ENCODE results near the gene HCST.
A peak's percentile ranks its signal among the peaks of the same experiment; 100 is the strongest.

Gene HCST, protein sequence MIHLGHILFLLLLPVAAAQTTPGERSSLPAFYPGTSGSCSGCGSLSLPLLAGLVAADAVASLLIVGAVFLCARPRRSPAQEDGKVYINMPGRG

DNA sequence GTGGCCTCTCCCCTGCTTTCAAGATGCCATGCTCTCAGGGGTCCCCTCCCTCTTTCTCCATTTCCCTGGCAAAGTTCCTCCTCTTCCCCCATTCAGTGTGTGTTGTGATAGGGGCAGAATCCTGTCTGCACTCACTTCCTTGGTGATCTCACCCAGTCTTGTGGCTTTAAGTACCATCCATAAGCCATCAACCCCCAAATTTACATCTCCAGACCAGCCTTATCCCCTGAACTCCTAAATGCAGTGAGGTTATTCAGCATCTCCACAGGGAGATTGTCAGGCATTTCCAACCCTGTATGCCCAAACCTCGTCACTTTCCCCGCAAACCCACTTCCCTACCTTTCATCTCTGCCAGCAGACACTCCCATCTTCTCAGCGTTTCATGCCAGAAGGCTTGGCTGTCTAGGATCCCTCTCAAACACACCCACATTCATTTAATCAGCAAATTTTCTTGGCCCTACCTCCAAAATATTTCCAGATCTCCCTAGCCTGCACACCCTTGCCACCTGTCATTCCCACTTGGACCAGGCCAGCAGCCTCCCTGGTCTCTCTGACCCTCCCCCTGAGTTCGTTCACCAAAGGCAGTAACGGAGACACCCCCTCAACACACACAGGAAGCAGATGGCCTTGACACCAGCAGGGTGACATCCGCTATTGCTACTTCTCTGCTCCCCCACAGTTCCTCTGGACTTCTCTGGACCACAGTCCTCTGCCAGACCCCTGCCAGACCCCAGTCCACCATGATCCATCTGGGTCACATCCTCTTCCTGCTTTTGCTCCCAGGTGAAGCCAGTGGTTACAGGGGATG, at the start of gene HCST:
HCST (plus strand) TSS at position 676 of the 808 bp plus-strand sequence; CDS start at position 741, 65 bp downstream.
- peaks cover 48% of the 10 kb centered on the region for H3K36me3 Mint-ChIP-seq (ENCODE audit: insufficient read depth)
- H3K4me3 Mint-ChIP-seq = peak within 1 kb of the TSS; percentile 100
- H3K4me1 Mint-ChIP-seq = peaks cover 66% of the 10 kb centered on the region
- ATAC-seq (replicated peaks; ENCODE audit: extremely low read depth, poor library complexity, severe bottlenecking) (peak; percentile 29), DNase-seq (ENCODE audit: low spot score in 2 of 2) (no peak)
- peak within 1 kb of the TSS; percentile 99 for H3K27ac Mint-ChIP-seq (ENCODE audit: low read depth)
- H3K9me3 Mint-ChIP-seq = no peaks in the 10 kb centered on the region
- no peaks in the 10 kb centered on the region for H3K27me3 Mint-ChIP-seq

DNA sequence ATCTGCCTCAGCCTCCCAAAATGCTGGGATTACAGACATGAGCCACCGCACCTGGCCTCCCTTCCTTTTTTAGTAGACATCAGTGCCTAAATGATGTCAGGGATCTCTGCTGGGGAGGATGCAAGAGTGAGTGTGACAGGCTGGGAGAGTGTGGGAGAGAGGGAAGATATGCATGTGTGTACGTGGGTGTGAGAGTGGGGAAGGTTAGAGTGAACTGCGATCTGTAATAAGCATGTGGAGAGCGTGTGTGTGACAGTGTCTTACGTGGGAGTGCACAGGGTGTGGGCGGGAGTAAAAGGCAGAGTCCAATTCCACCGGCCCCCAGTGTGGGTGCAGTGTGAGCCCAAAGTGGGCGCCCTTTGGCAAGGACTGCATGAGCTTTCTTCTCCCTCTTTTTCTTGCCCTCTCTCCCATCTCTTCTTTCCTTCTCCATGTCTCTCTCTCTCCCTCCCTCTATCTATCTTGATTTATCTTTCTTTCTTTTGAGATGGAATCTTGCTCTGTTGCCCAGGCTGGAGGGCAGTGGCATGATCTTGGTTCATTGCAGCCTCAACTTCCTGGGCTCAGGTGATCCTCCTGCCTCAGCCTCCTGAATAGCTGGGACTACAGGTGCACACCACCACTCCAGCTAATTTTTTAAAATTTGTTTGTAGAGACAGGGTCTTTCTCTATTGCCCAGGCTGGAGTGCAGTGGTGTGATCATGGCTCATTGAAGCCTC, 49.1 kb upstream of the HCST start:
- DNase-seq (ENCODE audit: low spot score in 2 of 2) (no peak), ATAC-seq (replicated peaks; ENCODE audit: extremely low read depth, poor library complexity, severe bottlenecking) (no peak)
- Mint-ChIP-seq H3K36me3 (ENCODE audit: insufficient read depth) (no peaks in the 10 kb centered on the region), H3K27ac (ENCODE audit: low read depth) (no peak overlapping the region), H3K4me1 (peaks cover 6% of the 10 kb centered on the region), H3K9me3 (no peaks in the 10 kb centered on the region), H3K4me3 (no peak overlapping the region), H3K27me3 (peaks cover 73% of the 10 kb centered on the region)

DNA sequence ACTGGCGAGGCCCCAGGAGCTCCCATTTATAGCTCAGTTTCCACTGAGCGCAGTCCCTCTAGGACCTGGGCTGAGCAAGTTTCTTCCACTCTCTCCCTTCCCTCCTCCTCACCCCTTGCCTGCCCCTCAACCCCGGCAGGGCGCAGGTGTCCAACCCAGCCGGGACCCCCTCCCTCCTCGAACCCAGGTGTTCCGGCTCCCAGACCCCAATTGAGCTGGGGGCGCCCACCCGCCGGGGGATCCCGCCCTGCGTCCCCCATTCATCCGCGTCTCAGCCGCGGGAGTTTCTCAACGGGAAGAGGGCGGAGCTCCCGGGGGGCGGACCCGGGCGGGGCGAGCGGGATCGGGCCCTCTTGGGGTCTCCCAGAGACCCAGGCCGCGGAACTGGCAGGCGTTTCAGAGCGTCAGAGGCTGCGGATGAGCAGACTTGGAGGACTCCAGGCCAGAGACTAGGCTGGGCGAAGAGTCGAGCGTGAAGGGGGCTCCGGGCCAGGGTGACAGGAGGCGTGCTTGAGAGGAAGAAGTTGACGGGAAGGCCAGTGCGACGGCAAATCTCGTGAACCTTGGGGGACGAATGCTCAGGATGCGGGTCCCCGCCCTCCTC, 45.7 kb upstream of the HCST start, which contains the start of gene KIRREL2:
KIRREL2 (plus strand) TSS at position 366 of the 604 bp plus-strand sequence; CDS start at position 575, 209 bp downstream.
- DNase-seq (ENCODE audit: low spot score in 2 of 2) = no peak
- Mint-ChIP-seq H3K4me1 (peaks cover 6% of the 10 kb centered on the region), H3K27me3 (peaks cover 69% of the 10 kb centered on the region), H3K4me3 (peak within 1 kb of the TSS; percentile 76), H3K36me3 (ENCODE audit: insufficient read depth) (peaks cover 2% of the 10 kb centered on the region), H3K9me3 (no peaks in the 10 kb centered on the region), H3K27ac (ENCODE audit: low read depth) (peak within 1 kb of the TSS; percentile 38)
- ATAC-seq (replicated peaks; ENCODE audit: extremely low read depth, poor library complexity, severe bottlenecking) = peak; percentile 49

DNA sequence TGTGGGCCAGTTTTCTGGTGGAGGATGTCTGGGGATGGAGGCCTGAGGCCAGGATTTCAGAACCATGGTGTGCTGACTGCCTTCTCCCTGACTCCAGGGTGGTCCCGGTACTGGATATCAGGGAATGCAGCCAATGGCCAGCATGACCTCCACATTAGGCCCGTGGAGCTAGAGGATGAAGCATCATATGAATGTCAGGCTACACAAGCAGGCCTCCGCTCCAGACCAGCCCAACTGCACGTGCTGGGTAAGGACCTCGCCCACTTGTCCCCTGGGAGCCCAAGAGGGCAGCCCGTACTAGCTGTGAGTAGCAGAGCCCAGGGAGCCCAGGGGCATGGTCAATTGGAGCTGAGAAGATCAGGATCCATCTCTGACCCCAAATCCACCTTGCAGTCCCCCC, 44.0 kb upstream of the HCST start:
- H3K9me3 Mint-ChIP-seq = no peaks in the 10 kb centered on the region
- DNase-seq (ENCODE audit: low spot score in 2 of 2) = no peak
- H3K4me1 Mint-ChIP-seq = peaks cover 6% of the 10 kb centered on the region
- peaks cover 66% of the 10 kb centered on the region for H3K27me3 Mint-ChIP-seq
- H3K27ac Mint-ChIP-seq (ENCODE audit: low read depth) = no peak overlapping the region
- peaks cover 2% of the 10 kb centered on the region for H3K36me3 Mint-ChIP-seq (ENCODE audit: insufficient read depth)
- H3K4me3 Mint-ChIP-seq = no peak overlapping the region
- ATAC-seq (replicated peaks; ENCODE audit: extremely low read depth, poor library complexity, severe bottlenecking) = no peak

DNA sequence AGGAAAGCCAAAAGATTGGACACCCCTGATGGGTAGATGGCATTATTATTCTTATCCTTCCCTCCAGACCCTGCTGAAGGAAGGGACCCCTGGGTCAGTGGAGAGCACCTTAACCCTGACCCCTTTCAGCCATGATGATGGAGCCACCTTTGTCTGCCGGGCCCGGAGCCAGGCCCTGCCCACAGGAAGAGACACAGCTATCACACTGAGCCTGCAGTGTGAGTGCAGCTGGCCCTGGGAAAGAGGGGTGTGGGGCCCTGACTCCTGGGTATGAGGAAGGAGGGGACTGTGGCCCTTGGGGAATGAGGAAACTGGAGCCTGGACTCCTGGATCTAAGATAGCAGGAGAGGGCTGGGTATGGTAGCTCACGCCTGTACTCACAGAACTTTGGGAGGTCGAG, 42.9 kb upstream of the HCST start:
- H3K36me3 Mint-ChIP-seq (ENCODE audit: insufficient read depth) = peaks cover 2% of the 10 kb centered on the region
- no peak overlapping the region for H3K27ac Mint-ChIP-seq (ENCODE audit: low read depth)
- ATAC-seq (replicated peaks; ENCODE audit: extremely low read depth, poor library complexity, severe bottlenecking) (no peak), DNase-seq (ENCODE audit: low spot score in 2 of 2) (no peak)
- H3K27me3 Mint-ChIP-seq = peaks cover 57% of the 10 kb centered on the region
- no peaks in the 10 kb centered on the region for H3K9me3 Mint-ChIP-seq
- H3K4me3 Mint-ChIP-seq = no peak overlapping the region
- H3K4me1 Mint-ChIP-seq = peaks cover 6% of the 10 kb centered on the region

DNA sequence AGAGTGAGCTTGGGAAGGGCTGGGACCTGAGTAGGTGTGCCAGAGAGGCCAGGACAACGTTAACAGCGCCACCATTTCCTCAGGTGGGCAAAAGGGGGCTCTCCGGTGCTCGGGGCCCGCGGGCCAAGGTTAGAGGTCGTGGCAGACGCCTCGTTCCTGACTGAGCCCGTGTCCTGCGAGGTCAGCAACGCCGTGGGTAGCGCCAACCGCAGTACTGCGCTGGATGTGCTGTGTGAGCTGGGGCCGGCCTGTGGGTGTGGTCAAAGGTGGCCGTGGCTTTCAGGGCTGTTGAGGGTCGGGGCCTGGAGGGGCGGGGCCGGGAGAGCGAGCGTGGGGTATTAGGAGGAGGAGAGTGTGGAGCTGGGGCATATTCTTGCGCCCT, 41.9 kb upstream of the HCST start:
- no peak overlapping the region for H3K27ac Mint-ChIP-seq (ENCODE audit: low read depth)
- no peaks in the 10 kb centered on the region for H3K9me3 Mint-ChIP-seq
- H3K4me1 Mint-ChIP-seq = peaks cover 6% of the 10 kb centered on the region
- H3K4me3 Mint-ChIP-seq = no peak overlapping the region
- H3K27me3 Mint-ChIP-seq = peaks cover 54% of the 10 kb centered on the region
- H3K36me3 Mint-ChIP-seq (ENCODE audit: insufficient read depth) = peaks cover 2% of the 10 kb centered on the region
- ATAC-seq (replicated peaks; ENCODE audit: extremely low read depth, poor library complexity, severe bottlenecking) (no peak), DNase-seq (ENCODE audit: low spot score in 2 of 2) (no peak)

DNA sequence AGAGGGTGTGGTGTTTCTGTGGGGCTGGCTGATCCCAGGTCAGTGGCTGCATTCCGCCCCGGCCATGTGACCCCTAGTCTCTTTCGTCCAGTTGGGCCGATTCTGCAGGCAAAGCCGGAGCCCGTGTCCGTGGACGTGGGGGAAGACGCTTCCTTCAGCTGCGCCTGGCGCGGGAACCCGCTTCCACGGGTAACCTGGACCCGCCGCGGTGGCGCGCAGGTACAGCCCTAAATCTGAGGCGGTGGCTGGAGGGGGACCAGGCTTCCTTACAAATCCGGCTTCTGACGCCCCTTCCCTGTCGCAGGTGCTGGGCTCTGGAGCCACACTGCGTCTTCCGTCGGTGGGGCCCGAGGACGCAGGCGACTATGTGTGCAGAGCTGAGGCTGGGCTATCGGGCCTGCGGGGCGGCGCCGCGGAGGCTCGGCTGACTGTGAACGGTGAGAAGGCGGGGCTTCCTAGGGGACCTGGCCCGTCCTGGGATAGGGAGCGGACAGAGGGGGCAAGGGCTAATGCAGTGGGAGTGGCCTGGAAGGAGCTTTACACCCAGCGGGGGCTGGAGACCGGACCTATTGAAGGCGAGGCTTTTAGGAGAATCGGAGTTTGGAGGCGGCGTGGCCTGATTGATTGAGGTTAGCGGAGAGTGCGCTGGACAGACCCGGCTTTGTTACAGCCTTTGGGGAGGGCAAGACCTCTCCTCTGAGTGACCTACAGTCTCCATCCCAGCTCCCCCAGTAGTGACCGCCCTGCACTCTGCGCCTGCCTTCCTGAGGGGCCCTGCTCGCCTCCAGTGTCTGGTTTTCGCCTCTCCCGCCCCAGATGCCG, 41.3 kb upstream of the HCST start:
- Mint-ChIP-seq H3K4me1 (peaks cover 6% of the 10 kb centered on the region), H3K36me3 (ENCODE audit: insufficient read depth) (peaks cover 2% of the 10 kb centered on the region), H3K9me3 (no peaks in the 10 kb centered on the region), H3K4me3 (no peak overlapping the region), H3K27me3 (peaks cover 54% of the 10 kb centered on the region), H3K27ac (ENCODE audit: low read depth) (no peak overlapping the region)
- DNase-seq (ENCODE audit: low spot score in 2 of 2) = no peak
- no peak for ATAC-seq (replicated peaks; ENCODE audit: extremely low read depth, poor library complexity, severe bottlenecking)

DNA sequence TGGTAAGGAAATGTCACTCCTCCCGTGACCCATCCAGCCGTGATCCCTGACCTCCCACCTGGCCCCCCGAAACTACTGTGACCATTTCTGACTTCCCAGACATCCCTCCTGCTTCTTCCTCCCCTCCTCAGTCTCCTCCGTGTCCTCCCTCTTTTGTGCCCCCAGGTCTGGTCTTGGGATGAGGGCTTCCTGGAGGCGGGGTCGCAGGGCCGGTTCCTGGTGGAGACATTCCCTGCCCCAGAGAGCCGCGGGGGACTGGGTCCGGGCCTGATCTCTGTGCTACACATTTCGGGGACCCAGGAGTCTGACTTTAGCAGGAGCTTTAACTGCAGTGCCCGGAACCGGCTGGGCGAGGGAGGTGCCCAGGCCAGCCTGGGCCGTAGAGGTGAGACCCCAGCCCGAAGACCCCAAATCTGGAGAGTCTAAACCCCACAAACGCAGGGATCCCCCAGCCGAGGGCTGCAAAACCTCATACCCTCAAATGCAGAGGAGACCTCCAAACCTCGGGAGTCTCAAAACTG, 40.6 kb upstream of the HCST start:
- ATAC-seq (replicated peaks; ENCODE audit: extremely low read depth, poor library complexity, severe bottlenecking) (no peak), DNase-seq (ENCODE audit: low spot score in 2 of 2) (no peak)
- Mint-ChIP-seq H3K9me3 (no peaks in the 10 kb centered on the region), H3K27me3 (peaks cover 61% of the 10 kb centered on the region), H3K4me3 (no peak overlapping the region), H3K4me1 (peaks cover 4% of the 10 kb centered on the region), H3K36me3 (ENCODE audit: insufficient read depth) (peaks cover 2% of the 10 kb centered on the region), H3K27ac (ENCODE audit: low read depth) (no peak overlapping the region)

DNA sequence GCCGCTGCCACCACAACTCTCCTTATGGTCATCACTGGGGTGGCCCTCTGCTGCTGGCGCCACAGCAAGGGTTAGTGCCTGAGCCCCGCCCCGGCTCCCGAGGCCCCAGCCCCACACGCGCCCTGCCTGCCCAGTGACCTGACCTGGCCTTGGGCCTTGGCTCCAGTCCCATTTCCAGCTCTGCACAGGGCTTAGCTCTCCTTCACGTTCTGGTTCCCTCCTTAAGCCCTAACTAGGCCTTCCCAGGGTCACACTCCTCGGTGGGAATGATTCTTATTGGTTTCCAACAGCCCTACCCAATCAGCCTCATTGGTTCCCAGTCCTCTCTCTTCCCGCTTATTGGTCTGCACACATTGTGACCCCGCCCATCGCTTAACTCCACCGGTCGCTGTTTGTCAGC, 39.8 kb upstream of the HCST start:
- peaks cover 64% of the 10 kb centered on the region for H3K27me3 Mint-ChIP-seq
- no peak overlapping the region for H3K27ac Mint-ChIP-seq (ENCODE audit: low read depth)
- no peak overlapping the region for H3K4me3 Mint-ChIP-seq
- no peaks in the 10 kb centered on the region for H3K4me1 Mint-ChIP-seq
- ATAC-seq (replicated peaks; ENCODE audit: extremely low read depth, poor library complexity, severe bottlenecking) (no peak), DNase-seq (ENCODE audit: low spot score in 2 of 2) (no peak)
- peaks cover 2% of the 10 kb centered on the region for H3K36me3 Mint-ChIP-seq (ENCODE audit: insufficient read depth)
- no peaks in the 10 kb centered on the region for H3K9me3 Mint-ChIP-seq

DNA sequence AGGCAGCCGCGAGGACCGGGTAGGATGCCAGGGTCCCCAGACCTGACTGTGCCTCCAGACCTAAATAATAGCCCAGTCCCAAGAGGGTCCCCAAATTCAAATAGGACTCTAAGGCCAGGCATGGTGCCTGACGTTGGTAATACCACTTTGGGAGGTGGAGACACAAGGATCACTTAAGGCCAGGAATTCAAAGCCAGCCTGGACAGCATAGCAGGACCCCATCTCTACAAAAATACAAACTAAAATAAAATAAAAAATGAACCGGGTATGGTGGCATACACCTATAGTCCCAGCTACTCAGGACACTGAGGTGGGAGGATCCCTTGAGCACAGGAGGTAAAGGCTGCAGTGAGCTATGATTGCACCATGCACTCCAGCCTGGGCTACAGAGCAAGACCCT, 39.3 kb upstream of the HCST start:
- H3K4me1 Mint-ChIP-seq = no peaks in the 10 kb centered on the region
- no peak for DNase-seq (ENCODE audit: low spot score in 2 of 2)
- H3K27ac Mint-ChIP-seq (ENCODE audit: low read depth) = no peak overlapping the region
- peaks cover 2% of the 10 kb centered on the region for H3K36me3 Mint-ChIP-seq (ENCODE audit: insufficient read depth)
- H3K4me3 Mint-ChIP-seq = no peak overlapping the region
- H3K9me3 Mint-ChIP-seq = no peaks in the 10 kb centered on the region
- peaks cover 64% of the 10 kb centered on the region for H3K27me3 Mint-ChIP-seq
- no peak for ATAC-seq (replicated peaks; ENCODE audit: extremely low read depth, poor library complexity, severe bottlenecking)

DNA sequence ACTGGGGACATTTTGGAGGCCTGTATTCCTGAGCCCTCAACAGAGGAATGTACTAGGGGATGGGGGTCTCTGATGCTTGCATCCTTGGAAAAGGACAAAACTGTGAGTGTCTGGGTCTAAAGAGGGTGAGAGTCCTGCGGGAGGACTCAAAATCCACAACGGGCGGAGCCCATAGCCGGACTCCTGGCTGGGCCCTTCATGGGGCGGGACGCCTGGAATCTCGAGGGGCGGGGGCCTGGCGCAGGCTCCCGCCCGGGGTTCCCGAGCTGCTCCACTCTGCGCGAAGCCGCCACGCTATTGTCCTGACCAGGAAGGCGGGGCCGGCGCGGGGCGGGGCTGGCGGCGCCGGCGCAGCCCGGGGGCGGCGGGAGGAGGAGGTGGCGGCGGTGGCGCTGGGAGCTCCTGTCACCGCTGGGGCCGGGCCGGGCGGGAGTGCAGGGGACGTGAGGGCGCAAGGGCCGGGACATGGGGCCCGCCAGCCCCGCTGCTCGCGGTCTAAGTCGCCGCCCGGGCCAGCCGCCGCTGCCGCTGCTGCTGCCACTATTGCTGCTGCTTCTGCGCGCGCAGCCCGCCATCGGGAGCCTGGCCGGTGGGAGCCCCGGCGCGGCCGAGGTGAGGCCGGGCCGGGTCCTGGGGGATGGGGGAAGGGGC, 34.0 kb upstream of the HCST start, which contains the start of gene APLP1:
APLP1 (plus strand) TSS at position 403 of the 651 bp plus-strand sequence; CDS start at position 466, 63 bp downstream.
- H3K36me3 Mint-ChIP-seq (ENCODE audit: insufficient read depth) = no peaks in the 10 kb centered on the region
- peaks cover 16% of the 10 kb centered on the region for H3K4me1 Mint-ChIP-seq
- H3K9me3 Mint-ChIP-seq = no peaks in the 10 kb centered on the region
- DNase-seq (ENCODE audit: low spot score in 2 of 2) = peak in 1 of 2 donors; percentile 32
- H3K4me3 Mint-ChIP-seq = peak within 1 kb of the TSS; percentile 70
- no peak within 1 kb of the TSS for H3K27ac Mint-ChIP-seq (ENCODE audit: low read depth)
- ATAC-seq (replicated peaks; ENCODE audit: extremely low read depth, poor library complexity, severe bottlenecking) = peak; percentile 71
- peaks cover 61% of the 10 kb centered on the region for H3K27me3 Mint-ChIP-seq
